Panc1 (cell line): ENCODE data around the gene TFEC. TPM values are rescaled to one million over a fixed set of nuclear protein-coding genes. Genes with fewer than 3 reads are reported as not detected.
"Not testable (repeated sequence)": the region's sequence is repeated elsewhere in the genome, so short reads cannot be mapped to it uniquely, and the experiment has no call there.

ENCODE experiments used
- ATAC-seq: fragments of 200-7000 bp; cut with Tn5 transposase; 2 replicates; pipeline ENCODE4 v1.9.1; 2020; ENCODE audit warnings: mild to moderate bottlenecking, moderate library complexity
- BruUV-seq: library from RNA; stranded (reverse); fragments of 400-500 nt; replicated peaks from 2 replicates; lab custom pipeline; 2021; lab: Mats Ljungman, UMichigan
- CTCF ChIA-PET: fragments of 300-600 bp; sonication (Branson Sonifier 250); formaldehyde crosslinking; loops from one replicate; lab custom pipeline; 2022; ENCODE audit warnings: antibody characterized with exemption; lab: Charles Lee
- POLR2A ChIA-PET: fragments of 300-600 bp; sonication (Branson Sonifier 250); formaldehyde crosslinking; loops from one replicate; lab custom pipeline; 2022; ENCODE audit warnings: antibody characterized with exemption; lab: Charles Lee
- DNase-seq: peaks from one replicate; pipeline ENCODE4 v3.0.0-alpha.2; 2010; ENCODE audit warnings: low read depth, low spot score
- H3K27ac ChIP-seq: 2 replicates; pipeline ENCODE4 v1.5.1; 2011; ENCODE audit warnings: mild to moderate bottlenecking, low read length, inconsistent platforms
- H3K27me3 ChIP-seq: fragments of 200-500 bp; sonication (Bioruptor generic); 2 replicates; pipeline ENCODE4 v1.6.0; 2014; ENCODE audit warnings: low read length, inconsistent platforms; ENCODE audit not compliant: control insufficient read depth, insufficient read depth
- H3K36me3 ChIP-seq: fragments of 200-500 bp; sonication (Bioruptor generic); 2 replicates; pipeline ENCODE4 v1.5.1; 2014; ENCODE audit warnings: inconsistent platforms, mild to moderate bottlenecking, low read length, moderate library complexity; ENCODE audit not compliant: control insufficient read depth, insufficient read depth
- H3K4me1 ChIP-seq: 2 replicates; pipeline ENCODE4 v1.5.1; 2011; ENCODE audit warnings: inconsistent platforms, mild to moderate bottlenecking, low read length, moderate library complexity; ENCODE audit not compliant: control insufficient read depth, insufficient read depth
- H3K4me3 ChIP-seq, 2 experiments: 2 replicates each; pipeline ENCODE4 v1.5.1; 2011 to 2012; ENCODE audit warnings: low read depth in 2 of 2, low read length in 2 of 2, mild to moderate bottlenecking in 2 of 2, inconsistent platforms in 1 of 2, moderate library complexity in 1 of 2
- H3K9me3 ChIP-seq: fragments of 200-500 bp; sonication (Bioruptor generic); 2 replicates; pipeline ENCODE4 v1.5.1; 2014; ENCODE audit warnings: low read depth, mild to moderate bottlenecking, inconsistent platforms, low read length, moderate library complexity; ENCODE audit not compliant: control insufficient read depth, insufficient read depth
- POLR2AphosphoS5 ChIP-seq: IDR thresholded peaks from 2 replicates; pipeline ENCODE4 v1.6.1; 2012; ENCODE audit warnings: mild to moderate bottlenecking, low read depth, low read length, moderate library complexity
- REST ChIP-seq, 2 experiments: IDR thresholded peaks; 2 replicates each; pipeline ENCODE4 v1.6.1; 2011 to 2012; ENCODE audit warnings: low read depth in 2 of 2, control low read depth in 1 of 2, low read length in 1 of 2, mild to moderate bottlenecking in 1 of 2, moderate library complexity in 1 of 2; ENCODE audit not compliant: insufficient read depth in 1 of 2
- SIN3A ChIP-seq: IDR thresholded peaks from 2 replicates; pipeline ENCODE4 v1.6.1; 2012; ENCODE audit warnings: low read depth, mild to moderate bottlenecking, low read length, moderate library complexity, borderline replicate concordance; ENCODE audit not compliant: insufficient read depth
- TCF7L2 ChIP-seq: IDR thresholded peaks from 2 replicates; pipeline ENCODE4 v1.6.1; 2011; ENCODE audit warnings: mild to moderate bottlenecking, low read depth, low read length, inconsistent platforms
- in situ Hi-C: cut with HindIII; loops from 2 replicates; pipeline ENCODE4 v1.10.0; 2016; ENCODE audit warnings: low sequenced_read_pairs, low pct_unique_long_range_greater_than_20kb
- intact Hi-C: fragments of 100-400 bp; cut with micrococcal nuclease; formaldehyde crosslinking; loops from one replicate; pipeline ENCODE4 v1.10.0; 2022; ENCODE audit not compliant: unreplicated experiment
- total RNA-seq: library from RNA; stranded (reverse); gene quantifications from one replicate; pipeline ENCODE4 v1.2.1, GENCODE V29; 2021; ENCODE audit not compliant: unreplicated experiment
- TF ChIP-seq, protein P1 (sequence below): fragments of 450-650 bp; IDR thresholded peaks from 2 replicates; pipeline ENCODE4 v1.5.1; 2017; ENCODE audit warnings: mild to moderate bottlenecking

The TFEC gene
- total RNA-seq, 1 experiment from 2014 or later, result not detected

DNA sequence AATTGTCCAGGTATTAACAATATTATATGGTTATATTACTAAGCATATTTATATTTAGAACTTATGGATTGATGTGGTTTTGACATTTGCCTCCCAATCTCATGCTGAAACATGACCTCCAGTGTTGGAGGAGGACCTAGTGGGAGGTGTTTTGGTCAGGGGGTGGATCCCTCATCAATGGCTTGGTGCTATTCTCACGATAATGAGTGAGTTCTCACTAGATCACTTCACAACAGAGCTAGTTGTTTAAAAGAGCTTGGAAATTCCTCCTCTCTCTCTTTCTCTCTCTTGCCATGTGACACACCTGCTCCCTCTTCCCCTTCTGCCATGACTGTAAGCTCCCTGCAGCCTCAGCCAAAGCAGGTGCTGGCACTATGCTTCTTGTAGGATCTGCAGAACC is 19.0 kb downstream of the TFEC start:
- ChIA-PET POLR2A (no interaction called here), CTCF (no interaction called here)
- in situ Hi-C loops, result no loop called here
- Histone ChIP-seq H3K4me1 (no peaks in the 10 kb centered on the region), H3K27me3 (peaks cover 3% of the 10 kb centered on the region; the same call in 1 of the 2 replicates), H3K27ac (no peak overlapping the region), H3K9me3 (no peaks in the 10 kb centered on the region), H3K36me3 (no peaks in the 10 kb centered on the region), H3K4me3 (no peak overlapping the region)
- no TSS peak for BruUV-seq
- no peak for DNase-seq
- ATAC-seq, result no peak
- TF ChIP-seq REST (IDR thresholded peaks at IDR 0.05; ENCODE audit: insufficient read depth in 1 of 2, low read depth in 2 of 2, low read length in 1 of 2), result no peak
- no peak for TF ChIP-seq TCF7L2
- TF ChIP-seq, protein P1, sequence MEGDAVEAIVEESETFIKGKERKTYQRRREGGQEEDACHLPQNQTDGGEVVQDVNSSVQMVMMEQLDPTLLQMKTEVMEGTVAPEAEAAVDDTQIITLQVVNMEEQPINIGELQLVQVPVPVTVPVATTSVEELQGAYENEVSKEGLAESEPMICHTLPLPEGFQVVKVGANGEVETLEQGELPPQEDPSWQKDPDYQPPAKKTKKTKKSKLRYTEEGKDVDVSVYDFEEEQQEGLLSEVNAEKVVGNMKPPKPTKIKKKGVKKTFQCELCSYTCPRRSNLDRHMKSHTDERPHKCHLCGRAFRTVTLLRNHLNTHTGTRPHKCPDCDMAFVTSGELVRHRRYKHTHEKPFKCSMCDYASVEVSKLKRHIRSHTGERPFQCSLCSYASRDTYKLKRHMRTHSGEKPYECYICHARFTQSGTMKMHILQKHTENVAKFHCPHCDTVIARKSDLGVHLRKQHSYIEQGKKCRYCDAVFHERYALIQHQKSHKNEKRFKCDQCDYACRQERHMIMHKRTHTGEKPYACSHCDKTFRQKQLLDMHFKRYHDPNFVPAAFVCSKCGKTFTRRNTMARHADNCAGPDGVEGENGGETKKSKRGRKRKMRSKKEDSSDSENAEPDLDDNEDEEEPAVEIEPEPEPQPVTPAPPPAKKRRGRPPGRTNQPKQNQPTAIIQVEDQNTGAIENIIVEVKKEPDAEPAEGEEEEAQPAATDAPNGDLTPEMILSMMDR, result 0 out of 2 replicates have a peak, but pooled peaks have one; percentile 4
- intact Hi-C loops, result no loop called here

DNA sequence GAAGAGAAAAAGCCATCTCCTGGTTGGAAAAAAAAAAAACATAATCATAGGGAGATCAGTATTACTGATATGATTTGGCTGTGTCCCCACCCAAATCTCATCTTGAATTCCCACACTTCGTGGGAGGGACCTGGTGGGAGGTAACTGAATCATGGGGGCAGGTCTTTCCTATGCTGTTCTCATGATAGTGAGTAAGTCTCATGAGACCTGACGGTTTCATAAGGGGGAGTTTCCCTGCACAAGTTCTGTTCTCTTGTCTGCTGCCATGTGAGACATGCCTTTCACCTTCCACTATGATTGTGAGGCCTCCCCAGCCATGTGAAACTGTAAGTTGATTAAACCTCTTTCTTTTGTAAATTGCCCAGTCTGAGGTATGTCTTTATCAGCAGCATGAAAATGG is 25.8 kb downstream of the TFEC start:
- intact Hi-C loops, H3K9me3 ChIP-seq, POLR2A ChIA-PET, ATAC-seq, in situ Hi-C loops, H3K36me3 ChIP-seq, BruUV-seq, H3K27ac ChIP-seq, H3K27me3 ChIP-seq, H3K4me3 ChIP-seq, DNase-seq, H3K4me1 ChIP-seq, CTCF ChIA-PET: not testable (repeated sequence)

- H3K4me1 ChIP-seq, result no peaks in the 10 kb centered on the region
- no peaks in the 10 kb centered on the region for H3K9me3 ChIP-seq
- H3K4me3 ChIP-seq, result no peak overlapping the region
- no peak overlapping the region for H3K27ac ChIP-seq
- CTCF ChIA-PET, result interaction anchor here (0.6 kb wide), 1 partner anchor 1635 kb away, joined by 3 read pairs; no protein-coding TSS in a partner anchor
- H3K36me3 ChIP-seq, result no peaks in the 10 kb centered on the region
- TF ChIP-seq REST (IDR thresholded peaks at IDR 0.05; ENCODE audit: insufficient read depth in 1 of 2, low read depth in 2 of 2, low read length in 1 of 2) (no peak), SIN3A (no peak), TCF7L2 (no peak), POLR2AphosphoS5 (no peak)
- TF ChIP-seq, protein P1, result no peak
- no TSS peak for BruUV-seq
- ATAC-seq (no peak), DNase-seq (no peak)
- no peaks in the 10 kb centered on the region for H3K27me3 ChIP-seq
- in situ Hi-C loops (no loop called here), intact Hi-C loops (no loop called here)
- POLR2A ChIA-PET, result no interaction called here
These were observed 33.3 kb downstream of the TFEC start for GRCh38 chr7:115997221-115997620.
